GM12878 (cell line): ENCODE data around the gene PRR18. TPM values are rescaled to one million over a fixed set of nuclear protein-coding genes. Genes with fewer than 3 reads are reported as not detected.

Experiments used
- ATAC-seq: fragments of 200-7000 bp; cut with Tn5 transposase; 3 replicates; pipeline ENCODE4 v1.9.1; 2020; ENCODE audit warnings: mild to moderate bottlenecking, moderate library complexity
- Bru-seq: library from RNA; stranded (reverse); fragments of 400-500 nt; gene quantifications from one replicate; lab custom pipeline; 2021; lab: Mats Ljungman, UMichigan
- BruChase-seq, 2 experiments: library from RNA; stranded (reverse); fragments of 400-500 nt; gene quantifications; one replicate each; lab custom pipeline; 2021; lab: Mats Ljungman, UMichigan
- BruUV-seq: library from RNA; stranded (reverse); fragments of 400-500 nt; replicated peaks from 2 replicates; lab custom pipeline; 2021; lab: Mats Ljungman, UMichigan
- CTCF ChIA-PET: fragments of 300-600 bp; sonication (Branson Sonifier 250); formaldehyde crosslinking; extraction: SDS; loops from one replicate; lab custom pipeline; 2021; ENCODE audit warnings: inconsistent platforms; lab: Yijun Ruan, JAX
- POLR2A ChIA-PET: fragments of 350-600 bp; formaldehyde crosslinking; extraction: SDS; loops from one replicate; lab custom pipeline; 2021; ENCODE audit warnings: inconsistent platforms; lab: Charles Lee
- RAD21 ChIA-PET: fragments of 300-600 bp; sonication (Branson Sonifier 250); formaldehyde crosslinking; loops from one replicate; lab custom pipeline; 2023; ENCODE audit warnings: antibody characterized with exemption; ENCODE audit not compliant: unreplicated experiment; lab: Charles Lee
- SMC1A ChIA-PET: fragments of 300-600 bp; sonication (Branson Sonifier 250); formaldehyde crosslinking; loops from one replicate; lab custom pipeline; 2023; ENCODE audit not compliant: unreplicated experiment, uncharacterized antibody; lab: Charles Lee
- DNase-seq: peaks from one replicate; pipeline ENCODE4 v3.0.0-alpha.2; 2011; ENCODE audit warnings: low read depth, low spot score
- FAIRE-seq: peaks from 3 replicates; lab custom pipeline; 2011; peaks lifted over from hg19 to GRCh38; lab: Jason Lieb, UNC
- H2AFZ ChIP-seq: 2 replicates; pipeline ENCODE4 v1.6.0; 2011; ENCODE audit warnings: low read depth, low read length, control low read depth; ENCODE audit not compliant: control insufficient read depth
- H3K27ac ChIP-seq: 2 replicates; pipeline ENCODE4 v1.5.1; 2011; ENCODE audit warnings: control low read depth; ENCODE audit not compliant: control insufficient read depth, insufficient read depth
- H3K27me3 ChIP-seq, 2 experiments: replicated peaks in 1 of 2; 2 replicates each; pipeline versions ENCODE4 v1.6.0 to v1.6.1; 2011; ENCODE audit warnings: low read length in 1 of 2; ENCODE audit not compliant: control insufficient read depth in 2 of 2, insufficient read depth in 2 of 2
- H3K36me3 ChIP-seq, 2 experiments: 2 replicates each; pipeline ENCODE4 v1.5.1; 2011; ENCODE audit warnings: low read length in 1 of 2; ENCODE audit not compliant: control insufficient read depth in 2 of 2, insufficient read depth in 2 of 2
- H3K4me1 ChIP-seq: 2 replicates; pipeline ENCODE4 v1.6.1; 2011; ENCODE audit warnings: mild to moderate bottlenecking, low read length, moderate library complexity, mixed read lengths; ENCODE audit not compliant: control insufficient read depth, insufficient read depth
- H3K4me2 ChIP-seq: 2 replicates; pipeline ENCODE4 v1.6.0; 2011; ENCODE audit warnings: control low read depth; ENCODE audit not compliant: control insufficient read depth, insufficient read depth
- H3K4me3 ChIP-seq: fragments of 200-600 bp; sonication (generic); 2 replicates; pipeline ENCODE4 v1.5.1; 2016
- H3K79me2 ChIP-seq: 2 replicates; pipeline ENCODE4 v1.6.0; 2011; ENCODE audit warnings: low read length; ENCODE audit not compliant: control insufficient read depth, insufficient read depth
- H3K9ac ChIP-seq: 2 replicates; pipeline ENCODE4 v1.8.0; 2011; ENCODE audit warnings: low read length, control low read depth, mixed read lengths; ENCODE audit not compliant: control insufficient read depth, insufficient read depth
- H3K9me3 ChIP-seq: replicated peaks from 3 replicates; pipeline ENCODE4 v1.5.1; 2011; ENCODE audit warnings: mild to moderate bottlenecking, low read length; ENCODE audit not compliant: control insufficient read depth, insufficient read depth
- H4K20me1 ChIP-seq: 2 replicates; pipeline ENCODE4 v1.6.0; 2011; ENCODE audit not compliant: control insufficient read depth, insufficient read depth
- BCLAF1 ChIP-seq: fragments of 450-650 bp; IDR thresholded peaks from 2 replicates; pipeline ENCODE4 v1.6.1; 2017; ENCODE audit warnings: antibody characterized with exemption, mild to moderate bottlenecking, moderate library complexity
- BHLHE40 ChIP-seq, 2 experiments: fragments of 450-650 bp in 1 of 2; IDR thresholded peaks; 2 replicates each; pipeline ENCODE4 v1.6.1; 2011 to 2017; ENCODE audit warnings: low read depth in 2 of 2, borderline replicate concordance in 1 of 2, improper control_type of control experiment in 1 of 2, low read length in 1 of 2, mild to moderate bottlenecking in 1 of 2
- MTA2 ChIP-seq: fragments of 450-650 bp; IDR thresholded peaks from 2 replicates; pipeline ENCODE4 v1.6.1; 2016; ENCODE audit warnings: low read depth, mild to moderate bottlenecking, moderate library complexity
- NFXL1 ChIP-seq: fragments of 450-650 bp; IDR thresholded peaks from 2 replicates; pipeline ENCODE4 v1.6.1; 2017; ENCODE audit warnings: antibody characterized with exemption, mild to moderate bottlenecking, borderline replicate concordance
- NRF1 ChIP-seq: conservative IDR thresholded peaks from 2 replicates; pipeline ENCODE4 v1.6.1; 2011; ENCODE audit warnings: mild to moderate bottlenecking, low read depth, low read length, improper control_type of control experiment
- RB1 ChIP-seq: fragments of 450-650 bp; formaldehyde crosslinking; IDR thresholded peaks from 2 replicates; pipeline ENCODE4 v1.6.1; 2017; ENCODE audit warnings: mild to moderate bottlenecking, borderline replicate concordance
- RBBP5 ChIP-seq: fragments of 200-600 bp; sonication (generic); conservative IDR thresholded peaks from 2 replicates; pipeline ENCODE4 v1.6.1; 2016
- SIN3A ChIP-seq: IDR thresholded peaks from 2 replicates; pipeline ENCODE4 v1.6.1; 2012; ENCODE audit warnings: low read depth, low read length, improper control_type of control experiment
- SPI1 ChIP-seq: IDR thresholded peaks from 2 replicates; pipeline ENCODE4 v1.6.1; 2011; ENCODE audit warnings: low read depth, mild to moderate bottlenecking, low read length, moderate library complexity, borderline replicate concordance; ENCODE audit not compliant: insufficient read depth
- TAF1 ChIP-seq: IDR thresholded peaks from 2 replicates; pipeline ENCODE4 v1.6.1; 2011; ENCODE audit warnings: mild to moderate bottlenecking, low read depth, low read length, borderline replicate concordance
- ZNF687 ChIP-seq: fragments of 450-650 bp; IDR thresholded peaks from 2 replicates; pipeline ENCODE4 v1.6.1; 2017; ENCODE audit warnings: mild to moderate bottlenecking, moderate library complexity
- WGBS: methylation state at CpG from one replicate; pipeline ENCODE4 v1.1.6; 2016; ENCODE audit warnings: low lambda C conversion rate; ENCODE audit not compliant: insufficient replicate concordance, insufficient coverage; ENCODE audit errors: missing lambda C conversion rate; 5-methylcytosine and 5-hydroxymethylcytosine counted together
- in situ Hi-C: fragments of 300-500 bp; cut with MboI; formaldehyde crosslinking; loops from 9 replicates; pipeline ENCODE4 v1.14.3; 2018; ENCODE audit warnings: mixed read lengths
- intact Hi-C: fragments of 100-400 bp; cut with micrococcal nuclease; formaldehyde crosslinking; loops from one replicate; pipeline ENCODE4 v1.14.2; 2022; ENCODE audit not compliant: unreplicated experiment
- long read RNA-seq, 2 experiments: library from polyadenylated mRNA; unstranded; transcript quantifications; one replicate each; pipeline ENCODE4 v2.0.0, GENCODE V29; 2019 to 2020
- polyA minus RNA-seq, 3 experiments: library from RNA; depleted of rRNA, polyadenylated mRNA; stranded (reverse); fragments of >200 nt; gene quantifications; 2 replicates each; pipeline ENCODE4 v1.2.3, GENCODE V29; 2011
- polyA plus RNA-seq, 11 experiments: library from polyadenylated mRNA; depleted of rRNA in 4 of 11; unstranded in 6 of 11; stranded (reverse) in 5 of 11; fragments of >200 nt; fragmentation: Nextera tagmentation in 4 of 11; fragmentation: Illumina TruSeq in 1 of 11; extraction: Ambion mirVana in 4 of 11; extraction: Trizol in 1 of 11; gene quantifications; 1 replicate in 1 of 11; 2 replicates in 10 of 11; pipeline versions ENCODE4 v1.2.1 to v1.2.3, GENCODE V29; 2011 to 2016; ENCODE audit warnings: inconsistent platforms in 2 of 11, missing spikeins in 2 of 11, low read depth in 1 of 11
- total RNA-seq, 4 experiments: library from RNA; depleted of rRNA in 3 of 4; stranded (reverse); fragments of >200 nt in 3 of 4; fragmentation: Illumina TruSeq in 1 of 4; extraction: Trizol in 1 of 4; gene quantifications; 2 replicates each; pipeline versions ENCODE4 v1.2.1 to v1.2.3, GENCODE V29; 2013 to 2021

Gene PRR18
- total RNA-seq (2013; cell fraction: nucleolus; rRNA removed), result 3.3 and 4.1 TPM in 2 replicates
- total RNA-seq (2014; rRNA removed) (3.3 and 4.0 TPM in 2 replicates), total RNA-seq (2014; rRNA removed; fragmentation: Illumina TruSeq; extraction: Trizol) (1.2 and 1.3 TPM in 2 replicates), total RNA-seq (2021) (8.2 and 8.8 TPM in 2 replicates), polyA plus RNA-seq (2011; rRNA removed) (2.0 and 2.5 TPM in 2 replicates), polyA plus RNA-seq (2014; fragmentation: Illumina TruSeq; extraction: Trizol) (1.9 and 2.1 TPM in 2 replicates), polyA plus RNA-seq (2014; fragmentation: Nextera tagmentation; extraction: Ambion mirVana) (under 1 TPM; 0.26 to 0.84 TPM), polyA plus RNA-seq (2014; rRNA removed) (3.6 and 4.1 TPM in 2 replicates), polyA plus RNA-seq (2016; fragmentation: Nextera tagmentation; extraction: Ambion mirVana) (under 1 TPM; 0.13 to 0.42 TPM), polyA minus RNA-seq (2011; rRNA and poly(A)+ RNA removed) (1.3 and 2.6 TPM in 2 replicates), Bru-seq, nascent RNA (percentile 49 among the genes with signal in this experiment), BruChase-seq, experiment 1, labeled RNA remaining after a 6-hour chase (percentile 46 among the genes with signal in this experiment), BruChase-seq, experiment 2, labeled RNA remaining after a 2-hour chase (percentile 50 among the genes with signal in this experiment)
- polyA plus RNA-seq (2011; ENCODE audit: low read depth), result 1.0 TPM
- polyA plus RNA-seq (2011; cell fraction: cytosol; rRNA removed), result 2.2 and 2.7 TPM in 2 replicates
- polyA plus RNA-seq (2011; cell fraction: nucleus; rRNA removed), result 6.2 and 6.4 TPM in 2 replicates
- polyA plus RNA-seq (2012), result 2.1 and 3.7 TPM in 2 replicates
- polyA minus RNA-seq (2011; cell fraction: cytosol; rRNA and poly(A)+ RNA removed), result 1.0 and 2.3 TPM in 2 replicates
- polyA minus RNA-seq (2011; cell fraction: nucleus; rRNA and poly(A)+ RNA removed), result 2.2 and 4.3 TPM in 2 replicates
- long read RNA-seq, experiment 1, result 0 reads
- long read RNA-seq, experiment 2, result 0 reads

- ChIA-PET CTCF (interaction anchor here (1.3 to 11.5 kb wide), 6 partner anchors 11 to 91 kb away, joined by 3 to 317 read pairs (median 48); no protein-coding TSS in a partner anchor), RAD21 (interaction anchor here (0.7 to 6.7 kb wide), 7 partner anchors 19 to 93 kb away, joined by 3 to 60 read pairs (median 5); no protein-coding TSS in a partner anchor), SMC1A (interaction anchor here (0.7 to 5.2 kb wide), 10 partner anchors 13 to 92 kb away, joined by 3 to 49 read pairs (median 16); no protein-coding TSS in a partner anchor), POLR2A (interaction anchor here (1.0 to 1.5 kb wide), 8 partner anchors 13 to 93 kb away, joined by 3 to 8 read pairs (median 3); no protein-coding TSS in a partner anchor)
- FAIRE-seq (no peak), DNase-seq (peak; percentile 42), ATAC-seq (peak; percentile 77)
- Histone ChIP-seq H2AFZ (peak within 1 kb of the TSS; percentile 78), H3K9me3 (no peaks in the 10 kb centered on the region), H4K20me1 (no peaks in the 10 kb centered on the region), H3K79me2 (peaks cover 5% of the 10 kb centered on the region), H3K27me3 (no peaks in the 10 kb centered on the region; a peak in 2 of 4 replicates), H3K4me1 (no peaks in the 10 kb centered on the region), H3K9ac (peak within 1 kb of the TSS; percentile 70), H3K4me3 (peak within 1 kb of the TSS; percentile 67), H3K4me2 (peak within 1 kb of the TSS; percentile 81), H3K36me3 (no peaks in the 10 kb centered on the region), H3K27ac (peak within 1 kb of the TSS; percentile 48; the same call in 1 of the 2 replicates)
- intact Hi-C loops (loop anchor here (1.0 kb wide), 2 partner anchors 33 to 34 kb away; partner anchors contain the start of gene SFT2D1), in situ Hi-C loops (no loop called here)
- WGBS, result 2% methylated on average over 49 of the region's 74 CpGs
- BruUV-seq, result no TSS peak
- TF ChIP-seq NRF1 (no peak), MTA2 (no peak), TAF1 (peak; percentile 26; the same call in 1 of the 2 replicates), BHLHE40 (IDR thresholded peaks at IDR 0.05; ENCODE audit: borderline replicate concordance in 1 of 2, low read depth in 2 of 2, low read length in 1 of 2) (peak; percentile 90 to 93), SPI1 (no peak), RBBP5 (no peak), ZNF687 (no peak), NFXL1 (no peak), SIN3A (no peak), BCLAF1 (no peak), RB1 (peak; percentile 28; the same call in 1 of the 2 replicates)
Observed at GRCh38 chr6:166308033-166308768, at the start of gene PRR18. PRR18 (minus strand) TSS chr6:166308392; CDS start chr6:166308142, 250 bp downstream.
